Mesendoderm (in vitro differentiated cells): Measurements from ENCODE around the gene PMPCA.

Experiments
- DNase-seq: peaks from one replicate; pipeline ENCODE4 v3.0.0; 2013
- H2AK5ac ChIP-seq: 2 replicates; pipeline ENCODE4 v1.6.1; 2013; ENCODE audit warnings: low read length, inconsistent platforms
- H2BK120ac ChIP-seq: 2 replicates; pipeline ENCODE4 v1.6.1; 2013; ENCODE audit warnings: low read depth, mild to moderate bottlenecking, low read length, moderate library complexity, mixed read lengths
- H2BK15ac ChIP-seq: replicated peaks from 2 replicates; pipeline ENCODE4 v1.6.1; 2013; ENCODE audit warnings: low read depth, mild to moderate bottlenecking, moderate library complexity
- H2BK5ac ChIP-seq: 2 replicates; pipeline ENCODE4 v1.6.1; 2013; ENCODE audit warnings: low read length, inconsistent platforms
- H3K18ac ChIP-seq: 2 replicates; pipeline ENCODE4 v1.6.1; 2013; ENCODE audit warnings: mild to moderate bottlenecking, low read length, mixed read lengths
- H3K23ac ChIP-seq: one replicate; pipeline ENCODE4 v1.6.1; 2013; ENCODE audit warnings: low read length
- H3K27ac ChIP-seq: 2 replicates; pipeline ENCODE4 v1.5.1; 2013; ENCODE audit warnings: low read depth, mild to moderate bottlenecking, inconsistent platforms, low read length, moderate library complexity
- H3K27me3 ChIP-seq: 2 replicates; pipeline ENCODE4 v1.6.1; 2013; ENCODE audit warnings: low read length, control low read depth, mild to moderate bottlenecking, inconsistent platforms; ENCODE audit not compliant: insufficient read depth, poor library complexity
- H3K36me3 ChIP-seq: 2 replicates; pipeline ENCODE4 v1.6.1; 2013; ENCODE audit warnings: low read length, inconsistent platforms; ENCODE audit not compliant: control insufficient read depth, insufficient read depth
- H3K4ac ChIP-seq: one replicate; pipeline ENCODE4 v1.6.1; 2013; ENCODE audit warnings: low read depth, mild to moderate bottlenecking, low read length, moderate library complexity
- H3K4me1 ChIP-seq: 2 replicates; pipeline ENCODE4 v1.6.1; 2013; ENCODE audit warnings: low read depth, low read length, inconsistent platforms; ENCODE audit not compliant: control insufficient read depth
- H3K4me2 ChIP-seq: 2 replicates; pipeline ENCODE4 v1.6.1; 2013; ENCODE audit warnings: low read length
- H3K4me3 ChIP-seq: 2 replicates; pipeline ENCODE4 v1.5.1; 2013; ENCODE audit warnings: mild to moderate bottlenecking, low read length
- H3K56ac ChIP-seq: one replicate; pipeline ENCODE4 v1.6.1; 2013; ENCODE audit warnings: low read length
- H3K79me1 ChIP-seq: 2 replicates; pipeline ENCODE4 v1.6.1; 2013; ENCODE audit warnings: low read length, inconsistent platforms
- H3K79me2 ChIP-seq: 2 replicates; pipeline ENCODE4 v1.6.1; 2013; ENCODE audit warnings: mild to moderate bottlenecking, low read length; ENCODE audit not compliant: control insufficient read depth, insufficient read depth
- H3K9ac ChIP-seq: 2 replicates; pipeline ENCODE4 v1.6.1; 2013; ENCODE audit warnings: low read length, inconsistent platforms
- H4K5ac ChIP-seq: one replicate; pipeline ENCODE4 v1.6.1; 2013; ENCODE audit warnings: low read length
- H4K8ac ChIP-seq: one replicate; pipeline ENCODE4 v1.6.1; 2013; ENCODE audit warnings: low read depth, mild to moderate bottlenecking, control low read depth, low read length, moderate library complexity
- WGBS: extraction: QIAGEN DNeasy Blood & Tissue Kit; methylation state at CpG from one replicate; pipeline ENCODE4 v1.1.7; 2013; ENCODE audit warnings: low lambda C conversion rate, missing lambda C conversion rate; ENCODE audit not compliant: insufficient coverage; ENCODE audit errors: extremely low coverage; 5-methylcytosine and 5-hydroxymethylcytosine counted together

Gene PMPCA

GRCh38 chr9:136433849-136434579, 23.6 kb downstream of the PMPCA start:
- Histone ChIP-seq H2AK5ac (no peak overlapping the region), H3K27me3 (no peaks in the 10 kb centered on the region), H3K4me3 (no peak overlapping the region), H3K27ac (no peak overlapping the region), H2BK5ac (no peak overlapping the region), H3K56ac (no peak overlapping the region), H3K4ac (no peak overlapping the region), H4K5ac (no peak overlapping the region), H3K36me3 (no peaks in the 10 kb centered on the region), H3K79me2 (peaks cover 6% of the 10 kb centered on the region), H3K4me2 (no peak overlapping the region), H4K8ac (no peak overlapping the region), H2BK15ac (no peak overlapping the region), H3K9ac (no peak overlapping the region), H3K4me1 (no peaks in the 10 kb centered on the region), H3K18ac (no peak overlapping the region), H3K23ac (no peak overlapping the region), H3K79me1 (peaks cover 10% of the 10 kb centered on the region), H2BK120ac (no peak overlapping the region)
- DNase-seq, result no peak
- no CpG with 5 or more reads among the region's 37 CpGs for WGBS

GRCh38 chr9:136434580-136435169, 24.2 kb downstream of the PMPCA start:
- H4K8ac ChIP-seq, result no peak overlapping the region
- H3K4me1 ChIP-seq, result no peaks in the 10 kb centered on the region
- no CpG with 5 or more reads among the region's 17 CpGs for WGBS
- no peaks in the 10 kb centered on the region for H3K27me3 ChIP-seq
- peaks cover 6% of the 10 kb centered on the region for H3K79me2 ChIP-seq
- H3K36me3 ChIP-seq, result no peaks in the 10 kb centered on the region
- H3K56ac ChIP-seq, result no peak overlapping the region
- H3K27ac ChIP-seq, result no peak overlapping the region
- no peak overlapping the region for H3K4me3 ChIP-seq
- no peak overlapping the region for H2BK15ac ChIP-seq
- H3K79me1 ChIP-seq, result peaks cover 10% of the 10 kb centered on the region
- no peak for DNase-seq
- H3K18ac ChIP-seq, result no peak overlapping the region
- no peak overlapping the region for H2BK5ac ChIP-seq
- H3K4ac ChIP-seq, result no peak overlapping the region
- no peak overlapping the region for H4K5ac ChIP-seq
- no peak overlapping the region for H2BK120ac ChIP-seq
- H3K4me2 ChIP-seq, result no peak overlapping the region
- H3K23ac ChIP-seq, result no peak overlapping the region
- no peak overlapping the region for H3K9ac ChIP-seq
- no peak overlapping the region for H2AK5ac ChIP-seq

GRCh38 chr9:136436055-136436634, 25.7 kb downstream of the PMPCA start:
- Histone ChIP-seq H2BK15ac (no peak overlapping the region), H3K4me3 (no peak overlapping the region), H3K4me1 (no peaks in the 10 kb centered on the region), H4K5ac (no peak overlapping the region), H3K27me3 (no peaks in the 10 kb centered on the region), H3K4ac (no peak overlapping the region), H3K79me2 (peaks cover 6% of the 10 kb centered on the region), H2AK5ac (no peak overlapping the region), H2BK5ac (no peak overlapping the region), H2BK120ac (no peak overlapping the region), H3K18ac (no peak overlapping the region), H3K9ac (no peak overlapping the region), H3K4me2 (no peak overlapping the region), H3K36me3 (no peaks in the 10 kb centered on the region), H3K56ac (no peak overlapping the region), H3K27ac (no peak overlapping the region), H3K79me1 (peaks cover 10% of the 10 kb centered on the region), H4K8ac (no peak overlapping the region), H3K23ac (no peak overlapping the region)
- no CpG with 5 or more reads among the region's 25 CpGs for WGBS
- no peak for DNase-seq

GRCh38 chr9:136437430-136437829, 27.0 kb downstream of the PMPCA start:
- no peak overlapping the region for H3K56ac ChIP-seq
- H3K27ac ChIP-seq, result no peak overlapping the region
- no peak overlapping the region for H3K18ac ChIP-seq
- H3K79me1 ChIP-seq, result peaks cover 10% of the 10 kb centered on the region
- H2AK5ac ChIP-seq, result no peak overlapping the region
- H2BK120ac ChIP-seq, result no peak overlapping the region
- H4K5ac ChIP-seq, result no peak overlapping the region
- H4K8ac ChIP-seq, result no peak overlapping the region
- peak overlapping the region; percentile 0 for H3K9ac ChIP-seq
- peaks cover 6% of the 10 kb centered on the region for H3K79me2 ChIP-seq
- DNase-seq, result no peak
- H3K27me3 ChIP-seq, result no peaks in the 10 kb centered on the region
- H2BK5ac ChIP-seq, result no peak overlapping the region
- no CpG with 5 or more reads among the region's 8 CpGs for WGBS
- no peaks in the 10 kb centered on the region for H3K4me1 ChIP-seq
- H3K23ac ChIP-seq, result no peak overlapping the region
- no peak overlapping the region for H3K4ac ChIP-seq
- no peak overlapping the region for H3K4me2 ChIP-seq
- H3K36me3 ChIP-seq, result peaks cover 2% of the 10 kb centered on the region
- no peak overlapping the region for H3K4me3 ChIP-seq
- H2BK15ac ChIP-seq, result no peak overlapping the region

GRCh38 chr9:136437839-136438547, 27.5 kb downstream of the PMPCA start:
- Histone ChIP-seq H4K8ac (no peak overlapping the region), H4K5ac (no peak overlapping the region), H3K4me1 (no peaks in the 10 kb centered on the region), H3K18ac (no peak overlapping the region), H3K27me3 (no peaks in the 10 kb centered on the region), H3K4ac (no peak overlapping the region), H3K23ac (peak overlapping the region; percentile 45), H3K9ac (peak overlapping the region; percentile 89), H3K79me1 (peaks cover 10% of the 10 kb centered on the region), H3K56ac (peak overlapping the region; percentile 96), H2AK5ac (no peak overlapping the region), H3K4me3 (peak overlapping the region; percentile 85), H3K27ac (no peak overlapping the region), H2BK5ac (no peak overlapping the region), H3K36me3 (peaks cover 2% of the 10 kb centered on the region), H3K4me2 (peak overlapping the region; percentile 88), H2BK120ac (no peak overlapping the region), H3K79me2 (peaks cover 6% of the 10 kb centered on the region), H2BK15ac (no peak overlapping the region)
- no peak for DNase-seq
- WGBS, result no CpG with 5 or more reads among the region's 37 CpGs
